Frontal cortex (tissue), 4 donors: ENCODE results near the gene ZNF775. TPM values are rescaled to one million over a fixed set of nuclear protein-coding genes. Genes with fewer than 3 reads are reported as not detected.
"Not testable (repeated sequence)": the region's sequence is repeated elsewhere in the genome, so short reads cannot be mapped to it uniquely, and the experiment has no call there.

Experiments used
- DNase-seq, 2 donors: peaks; one replicate each; pipeline ENCODE4 v3.0.0; 2012; ENCODE audit warnings: low spot score in 2 of 2
- FAIRE-seq: peaks from 2 replicates; lab custom pipeline; 2012; peaks lifted over from hg19 to GRCh38; lab: Jason Lieb, UNC
- total RNA-seq: library from RNA; depleted of rRNA; stranded (reverse); fragments of >200 nt; gene quantifications from one replicate; pipeline ENCODE4 v1.2.3, GENCODE V29; 2014
- donor health status: control.
- donor health status: control.
- donor health status: control.

ZNF775 gene
- total RNA-seq, 1 donor from 2014 or later = 10.2 TPM

GRCh38 chr7:150379441-150380379 is 580 bp downstream of the ZNF775 start:
- DNase-seq (no peak), FAIRE-seq (no peak)

DNA sequence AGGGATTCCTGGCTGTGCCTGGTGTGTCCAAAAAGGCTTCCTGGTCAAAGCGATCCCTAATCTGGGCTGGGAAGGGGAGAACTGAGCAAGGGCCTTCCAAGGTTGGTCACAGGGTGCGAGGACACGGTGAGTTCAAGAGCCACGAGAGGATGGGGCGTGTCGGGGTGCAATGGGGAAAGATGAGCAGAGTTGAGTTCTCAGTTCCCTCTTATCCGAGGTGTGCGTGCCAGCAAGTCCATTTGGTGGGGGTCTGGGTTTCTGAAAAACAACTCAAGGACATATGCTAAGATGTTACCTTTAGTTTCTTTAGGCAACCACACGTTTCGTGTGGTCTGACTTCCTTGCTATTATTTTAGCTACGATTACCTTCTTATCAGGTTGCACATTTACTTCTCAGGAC is 1.3 kb downstream of the ZNF775 start:
- FAIRE-seq (no peak), DNase-seq (no peak)

GRCh38 chr7:150381096-150381495 is 2.0 kb downstream of the ZNF775 start:
- DNase-seq = no peak
- FAIRE-seq = no peak

- FAIRE-seq = no peak
These were observed 2.6 kb downstream of the ZNF775 start for GRCh38 chr7:150381785-150382122.

DNA sequence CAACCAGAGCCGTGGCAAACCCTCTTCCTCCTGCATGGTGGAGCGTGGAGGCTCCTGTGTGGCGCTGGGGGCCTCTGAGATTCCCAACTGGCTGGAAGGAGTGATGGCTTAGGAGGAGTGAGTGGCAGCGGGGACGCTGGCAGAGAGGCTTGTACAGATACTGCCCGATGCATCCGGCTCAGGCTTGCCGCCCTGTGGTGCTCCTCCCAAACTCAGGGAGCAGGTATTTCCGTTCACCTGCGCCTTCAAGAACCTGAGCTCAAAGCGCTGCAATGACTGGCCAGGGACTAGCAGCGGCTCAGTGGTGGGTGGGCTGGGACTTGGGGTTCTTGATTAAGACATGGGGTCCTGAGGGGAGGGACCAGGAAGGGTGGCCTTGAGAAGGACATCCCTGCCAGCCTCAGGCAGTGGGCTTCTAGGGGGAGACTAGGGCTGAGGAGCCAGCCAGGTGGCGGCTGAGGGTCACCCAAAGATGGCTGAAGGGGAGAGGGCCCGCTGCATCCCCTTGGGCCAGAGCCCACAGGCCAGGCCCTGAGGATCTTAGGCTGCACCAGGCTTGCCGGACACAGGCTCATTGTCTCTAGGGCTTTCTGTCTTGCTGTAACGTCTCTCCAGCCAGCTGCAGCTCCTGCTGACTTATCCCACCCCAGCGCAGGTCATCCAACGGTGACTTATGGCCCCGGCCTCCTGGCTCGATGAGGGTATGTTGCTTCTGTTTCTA is 3.2 kb downstream of the ZNF775 start:
- no peak for FAIRE-seq
- no peak for DNase-seq

More at GRCh38 chr7:150381785-150382122, 2.6 kb downstream of the ZNF775 start:
- no peak for DNase-seq

- DNase-seq = no peak
These were observed 3.7 kb downstream of the ZNF775 start for GRCh38 chr7:150382844-150383225.

GRCh38 chr7:150383710-150384397 is 4.7 kb downstream of the ZNF775 start:
- FAIRE-seq (no peak), DNase-seq (peak; percentile 62 to 79)

More at GRCh38 chr7:150382844-150383225, 3.7 kb downstream of the ZNF775 start:
- no peak for FAIRE-seq

- no peak for DNase-seq
These were observed 5.5 kb downstream of the ZNF775 start for GRCh38 chr7:150384406-150385301.

GRCh38 chr7:150385302-150385723 is 6.2 kb downstream of the ZNF775 start:
- no peak for FAIRE-seq
- DNase-seq = no peak

More at GRCh38 chr7:150384406-150385301, 5.5 kb downstream of the ZNF775 start:
- FAIRE-seq = no peak

DNA sequence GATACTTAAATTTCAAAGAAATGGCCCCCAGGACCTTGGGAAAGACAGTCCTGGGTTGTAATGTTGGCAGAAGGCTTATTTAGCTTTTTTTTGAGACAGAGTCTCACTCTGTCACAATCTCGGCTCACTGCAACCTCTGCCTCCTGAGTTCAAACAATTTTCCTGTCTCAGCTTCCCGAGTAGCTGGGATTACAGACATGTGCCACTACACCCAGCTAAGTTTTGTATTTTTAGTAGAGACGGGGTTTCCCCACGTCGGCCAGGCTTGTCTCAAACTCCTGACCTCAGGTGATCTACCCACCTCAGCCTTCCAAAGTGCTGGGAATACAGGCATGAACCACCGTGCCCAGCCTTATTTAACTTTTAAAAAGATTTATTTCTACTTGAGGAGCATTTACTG is 6.8 kb downstream of the ZNF775 start:
- not testable (repeated sequence) for DNase-seq, FAIRE-seq

DNA sequence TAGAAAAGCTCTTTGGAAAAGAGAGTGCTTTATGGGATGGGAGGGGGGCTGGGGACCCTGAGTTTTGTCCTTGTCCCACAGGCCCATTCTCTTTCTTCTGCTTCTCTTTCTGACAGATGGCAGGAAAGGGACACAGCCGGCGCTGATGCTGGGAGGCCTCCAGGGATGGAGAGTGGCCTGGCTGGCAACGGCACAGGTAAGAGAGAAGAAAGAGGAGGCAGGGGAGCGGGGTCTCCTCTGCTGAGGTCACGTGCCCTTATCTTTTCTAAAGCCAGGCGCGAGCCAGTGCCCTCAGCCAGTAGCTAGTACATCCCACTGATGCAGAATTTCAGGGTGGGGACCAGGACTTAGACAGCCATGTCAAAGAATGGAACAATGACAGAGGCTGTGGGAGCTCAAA is 9.2 kb downstream of the ZNF775 start:
- DNase-seq (no peak), FAIRE-seq (no peak)

GRCh38 chr7:150388709-150389531 is 9.8 kb downstream of the ZNF775 start:
- FAIRE-seq (no peak), DNase-seq (no peak)

DNA sequence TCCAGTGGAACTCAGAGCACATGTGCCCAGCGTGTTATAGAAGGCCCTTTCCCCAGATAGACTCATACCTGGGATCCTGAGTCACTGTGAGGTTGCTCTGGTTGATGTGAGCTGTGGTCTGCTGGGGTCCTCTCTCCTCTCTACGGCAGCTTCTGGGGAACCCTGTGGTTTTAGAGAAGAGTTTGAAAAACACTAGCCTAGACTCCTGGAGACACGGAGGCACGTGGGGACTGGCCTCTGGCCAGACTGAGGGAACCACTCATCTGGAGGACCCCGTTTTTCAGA is 10.3 kb downstream of the ZNF775 start:
- FAIRE-seq (no peak), DNase-seq (no peak)

GRCh38 chr7:150390205-150390604 is 11.1 kb downstream of the ZNF775 start:
- FAIRE-seq (no peak), DNase-seq (no peak)

DNA sequence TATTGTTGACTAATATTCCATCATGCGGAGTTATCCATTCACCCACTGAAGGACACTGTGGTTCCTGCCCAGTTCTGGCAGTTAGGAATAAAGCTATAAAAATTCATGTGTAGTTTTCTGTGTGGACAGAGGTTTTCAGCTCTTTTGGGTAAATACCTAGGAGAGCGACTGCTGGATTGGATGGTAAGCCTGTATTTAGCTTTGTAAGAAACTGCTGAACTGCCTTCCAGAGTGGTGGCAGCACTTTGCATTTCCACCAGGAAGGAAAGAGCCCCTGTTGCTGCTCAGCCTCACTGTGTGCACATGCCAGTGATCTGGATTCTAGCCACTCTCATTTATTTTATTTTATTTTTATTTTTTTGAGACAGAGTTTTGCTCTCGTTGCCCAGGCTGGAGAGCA is 14.2 kb downstream of the ZNF775 start:
- no peak for DNase-seq
- FAIRE-seq = no peak

DNA sequence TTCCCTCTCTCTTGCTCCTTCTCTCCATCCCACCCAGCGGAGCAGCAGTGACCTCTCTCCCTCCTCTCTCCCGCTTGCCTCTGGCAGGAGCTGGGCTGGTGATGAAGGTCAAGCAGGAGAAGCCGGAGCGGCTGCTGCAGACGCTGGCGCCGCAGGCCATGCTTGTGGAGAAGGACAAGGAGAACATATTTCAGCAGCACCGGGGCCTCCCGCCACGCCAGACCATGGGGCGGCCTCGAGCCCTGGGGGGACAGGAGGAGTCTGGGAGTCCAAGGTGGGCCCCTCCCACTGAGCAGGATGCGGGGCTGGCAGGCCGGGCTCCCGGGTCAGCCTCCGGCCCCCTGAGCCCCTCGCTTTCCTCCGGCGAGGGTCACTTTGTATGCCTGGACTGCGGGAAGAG is 17.3 kb downstream of the ZNF775 start:
- FAIRE-seq (no peak), DNase-seq (no peak)

GRCh38 chr7:150396851-150397260 is 17.7 kb downstream of the ZNF775 start:
- no peak for FAIRE-seq
- DNase-seq = no peak

- DNase-seq (no peak), FAIRE-seq (no peak)
These were observed 18.4 kb downstream of the ZNF775 start for GRCh38 chr7:150397346-150398107.
